GM21390 (cell line): ENCODE results near the gene LRRK1.

ENCODE experiments used
- ATAC-seq: cut with Tn5 transposase; IDR thresholded peaks from one replicate; pipeline ENCODE4 v1.9.1; 2021; ENCODE audit not compliant: unreplicated experiment

Gene LRRK1

GRCh38 chr15:100909989-100910955 lies 8.9 kb upstream of the LRRK1 start:
- ATAC-seq: no peak

- no peak for ATAC-seq
Measured at GRCh38 chr15:100911086-100911485, 8.1 kb upstream of the LRRK1 start.

- no peak for ATAC-seq
Measured at GRCh38 chr15:100913961-100914360, 5.2 kb upstream of the LRRK1 start.

GRCh38 chr15:100914876-100915275 lies 4.3 kb upstream of the LRRK1 start:
- no peak for ATAC-seq

GRCh38 chr15:100918034-100918689 lies 995 bp upstream of the LRRK1 start:
- peak; percentile 55 for ATAC-seq

- no peak for ATAC-seq
Measured at GRCh38 chr15:100919481-100920405, 586 bp downstream of the LRRK1 start.

GRCh38 chr15:100920516-100921135 lies 1.5 kb downstream of the LRRK1 start:
- ATAC-seq: peak; percentile 19

GRCh38 chr15:100922192-100923040 lies 3.3 kb downstream of the LRRK1 start:
- peak; percentile 23 for ATAC-seq

GRCh38 chr15:100923076-100923475 lies 3.9 kb downstream of the LRRK1 start:
- no peak for ATAC-seq

- no peak for ATAC-seq
Measured at GRCh38 chr15:100923902-100924301, 4.7 kb downstream of the LRRK1 start.

GRCh38 chr15:100924436-100924835 lies 5.3 kb downstream of the LRRK1 start:
- ATAC-seq: no peak

GRCh38 chr15:100925480-100925879 lies 6.3 kb downstream of the LRRK1 start:
- no peak for ATAC-seq

GRCh38 chr15:100926258-100926657 lies 7.1 kb downstream of the LRRK1 start:
- ATAC-seq: no peak

- no peak for ATAC-seq
Measured at GRCh38 chr15:100926971-100927756, 8.0 kb downstream of the LRRK1 start.

GRCh38 chr15:100928632-100929280 lies 9.6 kb downstream of the LRRK1 start:
- no peak for ATAC-seq

- peak; percentile 37 for ATAC-seq
Measured at GRCh38 chr15:100929641-100930042, 10.5 kb downstream of the LRRK1 start.

- no peak for ATAC-seq
Measured at GRCh38 chr15:100930306-100930848, 11.2 kb downstream of the LRRK1 start.
